IPS-18c (cell line): ENCODE data around the gene PTEN.
"Not testable (repeated sequence)": the region's sequence is repeated elsewhere in the genome, so short reads cannot be mapped to it uniquely, and the experiment has no call there.

Source experiments
- H3K4me3 ChIP-seq: 2 replicates; pipeline ENCODE4 v1.7.0; 2013; ENCODE audit warnings: low read depth, mild to moderate bottlenecking, low read length, moderate library complexity; ENCODE audit not compliant: insufficient read depth
- H3K9me3 ChIP-seq: one replicate; pipeline ENCODE4 v1.6.1; 2013; ENCODE audit warnings: mild to moderate bottlenecking, low read length, moderate library complexity; ENCODE audit not compliant: control insufficient read depth, insufficient read depth

PTEN gene

DNA sequence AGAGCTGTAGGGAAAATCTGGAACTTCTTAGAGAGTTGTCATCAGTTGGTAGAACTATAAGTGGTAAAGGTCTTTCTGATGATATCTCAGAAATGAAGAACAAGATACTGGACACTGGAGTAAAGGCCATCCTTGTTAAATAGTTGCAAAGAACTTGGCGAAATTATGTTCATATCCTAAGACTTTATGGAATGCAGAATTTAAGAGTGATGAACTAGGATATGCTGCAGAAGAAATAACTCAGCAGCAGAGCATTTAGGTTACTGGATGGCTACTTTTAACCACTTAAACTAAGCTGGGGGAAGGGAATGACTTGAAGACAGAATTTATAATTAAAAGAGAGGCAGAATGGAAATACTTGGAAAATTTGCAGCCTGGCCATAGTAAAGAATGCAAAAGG is 23.7 kb downstream of the PTEN start:
- Histone ChIP-seq H3K9me3 (no peaks in the 10 kb centered on the region), H3K4me3 (no peak overlapping the region)

DNA sequence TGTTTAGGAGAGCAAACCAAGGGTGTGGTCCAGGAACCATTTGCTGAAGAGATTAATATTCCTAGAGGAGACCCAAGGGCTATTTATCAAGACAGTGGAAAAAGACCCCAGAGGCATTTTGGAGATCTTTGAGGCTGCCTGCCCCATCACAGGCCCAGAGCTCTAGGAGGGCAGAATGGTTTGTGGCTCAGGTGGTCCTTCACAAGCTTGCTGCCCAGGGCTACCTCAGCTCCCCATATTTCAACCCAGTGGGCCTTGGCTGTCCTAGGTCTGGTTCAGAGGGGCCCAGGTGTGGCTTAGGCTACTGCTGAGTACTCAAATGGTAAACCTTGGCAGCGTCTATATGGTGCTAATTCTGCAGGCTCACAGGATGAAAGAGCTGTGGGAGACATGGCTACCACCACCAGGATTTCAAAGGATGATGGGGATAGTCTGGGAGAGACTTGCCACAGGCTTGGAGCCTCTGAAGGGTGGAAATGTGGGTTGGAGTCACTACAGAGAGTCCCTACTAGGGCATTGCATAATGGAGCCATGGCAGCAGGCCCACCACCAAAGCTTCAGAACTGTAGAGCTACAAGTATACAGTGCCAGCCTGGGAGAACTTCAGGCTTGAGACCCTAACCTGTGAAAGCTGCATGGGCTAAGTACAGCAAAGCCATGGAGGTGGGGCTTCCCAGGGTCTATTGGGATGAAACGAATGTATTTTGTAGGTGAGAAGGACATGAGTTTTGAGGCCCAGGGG is 24.3 kb downstream of the PTEN start:
- no peak overlapping the region; the same call in 1 of the 2 replicates for H3K4me3 ChIP-seq
- no peaks in the 10 kb centered on the region for H3K9me3 ChIP-seq

DNA sequence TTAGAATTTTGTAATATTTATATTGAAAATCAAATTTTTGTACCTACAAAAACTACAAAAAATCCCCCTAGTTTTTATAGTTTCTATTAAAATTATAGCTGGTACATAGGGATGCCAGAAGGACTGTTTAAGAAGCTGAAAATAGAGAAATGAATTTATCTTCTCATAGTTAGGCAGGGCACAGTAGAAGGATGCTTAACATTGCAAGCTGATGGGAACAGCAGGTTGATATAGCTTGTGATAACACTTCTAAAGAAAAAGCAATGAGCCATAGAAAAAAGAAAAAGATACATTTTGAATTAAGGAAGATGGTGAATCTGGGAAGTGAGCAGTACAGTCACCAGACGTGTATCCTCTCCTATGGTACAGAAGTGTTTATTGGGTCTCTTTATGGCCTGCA is 32.0 kb downstream of the PTEN start:
- H3K4me3 ChIP-seq = no peak overlapping the region

DNA sequence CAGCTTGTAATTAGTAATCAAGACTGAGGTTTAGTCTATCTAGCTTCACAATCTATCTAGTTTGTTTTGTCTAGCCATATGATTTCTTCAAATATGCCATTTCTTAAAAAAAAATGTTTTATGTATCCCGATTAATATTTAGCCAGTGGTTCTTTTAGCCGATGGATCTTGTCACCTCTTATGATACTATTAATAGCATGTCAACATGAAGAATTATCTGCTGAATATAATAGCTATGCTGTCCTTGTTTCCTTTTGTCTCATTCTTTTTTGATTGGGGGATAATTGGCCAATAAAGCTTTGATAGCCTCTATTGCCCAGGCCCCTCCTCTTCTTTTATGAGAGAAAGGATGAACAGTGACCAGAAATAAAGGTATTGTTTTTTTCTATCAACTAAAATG is 32.8 kb downstream of the PTEN start:
- H3K4me3 ChIP-seq = no peak overlapping the region

More for the DNA sequence above, 32.0 kb downstream of the PTEN start:
- no peaks in the 10 kb centered on the region for H3K9me3 ChIP-seq

DNA sequence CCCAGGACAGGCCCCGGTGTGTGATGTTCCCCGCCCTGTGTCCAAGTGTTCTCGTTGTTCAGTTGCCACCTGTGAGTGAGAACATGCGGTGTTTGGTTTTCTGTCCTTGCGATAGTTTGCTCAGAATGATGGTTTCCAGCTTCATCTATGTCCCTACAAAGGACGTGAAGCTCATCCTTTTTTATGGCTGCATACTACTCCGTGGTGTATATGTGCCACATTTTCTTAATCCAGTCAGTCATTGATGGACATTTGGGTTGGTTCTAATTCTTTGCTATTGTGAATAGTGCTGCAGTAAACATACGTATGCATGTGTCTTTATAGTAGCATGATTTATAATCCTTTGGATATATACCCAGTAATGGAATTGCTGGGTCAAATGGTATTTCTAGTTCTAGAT is 34.5 kb downstream of the PTEN start:
- not testable (repeated sequence) for H3K9me3 ChIP-seq, H3K4me3 ChIP-seq

More for the DNA sequence above, 32.8 kb downstream of the PTEN start:
- H3K9me3 ChIP-seq = no peaks in the 10 kb centered on the region

DNA sequence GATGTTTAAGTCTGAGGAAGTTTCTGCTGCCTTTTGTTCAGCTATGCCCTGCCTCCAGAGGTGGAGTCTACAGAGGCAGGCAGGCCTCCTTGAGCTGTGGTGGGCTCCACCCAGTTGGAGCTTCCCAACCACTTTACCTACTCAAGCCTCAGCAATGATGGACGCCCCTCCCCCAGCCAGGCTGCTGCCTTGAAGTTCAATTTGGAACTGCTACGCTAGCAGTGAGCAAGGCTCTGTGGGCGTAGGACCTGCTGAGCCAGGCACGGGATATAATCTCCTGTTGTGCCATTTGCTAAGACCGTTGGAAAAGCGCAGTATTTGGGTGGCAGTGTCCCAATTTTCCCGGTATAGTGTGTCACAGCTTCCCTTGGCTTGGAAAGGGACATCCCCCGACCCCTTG is 40.0 kb downstream of the PTEN start:
- not testable (repeated sequence) for H3K9me3 ChIP-seq, H3K4me3 ChIP-seq

DNA sequence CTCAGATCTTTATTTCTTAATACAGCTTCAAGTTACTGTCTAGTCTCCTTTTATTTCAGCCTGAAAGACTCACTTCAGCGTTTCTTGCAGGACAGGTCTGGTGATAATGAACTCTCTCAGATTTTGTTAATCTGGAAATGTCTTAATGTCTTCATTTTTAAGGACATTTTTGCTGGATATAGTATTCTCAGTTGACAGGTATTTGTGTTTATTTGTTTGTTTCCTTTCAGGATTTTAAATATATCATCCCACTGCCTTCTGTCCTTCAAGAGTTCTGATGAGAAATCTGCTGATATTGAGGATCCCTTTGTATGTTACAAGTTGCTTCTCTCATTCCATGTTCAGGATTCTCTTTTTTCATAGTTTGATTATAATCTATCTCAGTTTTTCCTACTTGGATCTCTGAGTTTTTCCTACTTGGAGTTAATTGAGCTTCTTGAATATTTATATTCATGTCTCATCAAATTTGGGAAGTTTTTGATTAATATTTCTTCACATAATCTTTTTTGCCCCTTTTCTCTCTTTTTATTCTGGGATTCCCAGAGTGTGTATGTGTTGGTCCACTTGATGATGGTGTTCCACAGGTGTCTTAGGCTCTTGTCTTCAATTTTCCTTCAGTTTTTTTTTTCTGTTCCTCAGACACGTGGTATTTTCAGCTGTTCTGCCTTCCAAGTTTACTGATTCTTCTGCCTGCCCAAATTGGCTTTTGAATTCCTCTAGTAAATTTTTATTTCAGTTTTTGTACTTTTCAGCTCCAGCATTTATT is 49.9 kb downstream of the PTEN start:
- Histone ChIP-seq H3K9me3 (no peaks in the 10 kb centered on the region), H3K4me3 (no peak overlapping the region)

DNA sequence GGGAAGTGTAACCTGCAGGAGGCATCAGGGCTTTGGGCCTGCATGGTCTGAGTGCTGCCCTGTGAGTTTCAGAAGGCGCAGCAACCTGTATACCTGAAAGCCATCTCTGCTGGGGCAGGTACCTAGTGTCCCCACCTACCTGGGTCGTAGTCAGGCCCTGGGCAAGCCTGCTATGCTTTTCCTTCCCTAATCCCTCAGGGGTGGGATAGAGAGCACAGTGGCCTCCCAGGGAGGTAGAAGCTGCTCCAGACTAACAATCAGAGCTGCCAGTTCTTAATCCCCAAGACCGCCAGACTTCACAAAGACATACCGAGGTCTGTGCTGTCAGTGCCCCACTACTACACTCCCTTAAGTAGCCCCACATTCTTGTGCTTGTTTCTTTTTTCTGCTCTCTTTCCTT is 52.0 kb downstream of the PTEN start:
- Histone ChIP-seq H3K9me3 (no peaks in the 10 kb centered on the region), H3K4me3 (no peak overlapping the region)

DNA sequence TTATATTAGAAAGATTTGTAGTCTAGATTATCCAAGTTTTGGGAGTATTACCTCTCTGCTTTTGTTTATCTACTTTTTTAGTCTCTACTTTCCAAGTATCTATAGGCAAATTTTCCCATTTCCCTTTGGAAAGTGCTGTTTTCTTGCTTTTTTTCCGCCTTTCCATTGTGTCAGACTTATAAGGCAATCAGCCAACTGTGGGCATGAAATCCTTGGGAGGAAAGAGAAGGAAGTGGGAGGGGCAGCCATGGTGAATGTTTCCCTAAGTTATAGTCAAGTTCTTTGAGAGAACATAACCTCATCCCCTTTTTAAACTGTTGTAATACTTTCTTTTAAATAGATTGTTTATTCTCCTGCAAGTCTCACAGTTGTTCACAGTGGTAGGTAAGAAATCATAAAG is 52.6 kb downstream of the PTEN start:
- Histone ChIP-seq H3K4me3 (no peak overlapping the region), H3K9me3 (no peaks in the 10 kb centered on the region)

DNA sequence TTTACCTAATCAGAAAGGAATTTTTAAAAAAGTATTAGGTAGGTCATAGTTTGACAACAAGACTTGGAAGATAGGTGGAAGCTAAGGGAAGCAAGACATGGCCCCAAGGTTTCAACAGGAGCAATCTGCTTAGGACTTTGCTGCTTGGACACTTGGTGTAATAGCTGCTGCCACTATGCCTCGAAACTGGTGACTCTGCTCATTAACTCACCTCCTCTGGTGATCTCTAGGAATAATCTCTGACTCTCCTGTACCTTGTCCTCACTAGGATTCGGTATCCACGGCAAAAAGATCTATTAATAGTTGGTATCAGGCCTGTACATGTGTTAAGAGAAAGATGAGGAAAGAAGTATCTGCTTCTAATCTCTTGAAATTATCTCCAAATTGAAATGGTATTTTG is 53.1 kb downstream of the PTEN start:
- Histone ChIP-seq H3K4me3 (no peak overlapping the region), H3K9me3 (no peaks in the 10 kb centered on the region)

DNA sequence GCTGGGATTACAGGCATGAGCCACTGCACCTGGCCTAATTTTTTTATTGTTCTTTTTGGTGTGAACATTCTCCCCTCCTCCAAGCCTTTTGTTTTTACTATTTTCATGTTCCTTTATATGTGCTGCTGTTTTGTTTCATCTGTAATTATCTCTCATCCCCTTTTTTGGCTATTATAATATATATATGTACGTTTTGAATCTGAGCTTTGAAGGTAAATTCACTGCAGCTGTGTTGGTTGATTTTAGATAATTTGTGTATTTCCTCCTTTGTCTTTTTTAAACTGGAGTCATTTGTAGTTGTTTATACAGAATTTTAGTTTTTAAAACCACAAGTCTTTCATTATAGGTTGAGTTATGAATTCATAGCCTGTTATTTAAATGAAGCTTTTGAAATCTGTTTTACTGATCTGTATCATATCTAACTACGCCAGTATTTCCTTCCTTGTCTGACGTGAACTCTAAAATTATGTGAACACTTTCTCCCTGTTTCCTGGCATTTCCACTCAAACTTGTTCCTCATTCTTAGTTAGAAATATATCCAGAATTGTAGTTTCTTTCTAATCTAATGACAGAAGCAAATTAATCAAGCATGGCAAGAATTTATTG is 54.9 kb downstream of the PTEN start:
- no peaks in the 10 kb centered on the region for H3K9me3 ChIP-seq
- H3K4me3 ChIP-seq = no peak overlapping the region

DNA sequence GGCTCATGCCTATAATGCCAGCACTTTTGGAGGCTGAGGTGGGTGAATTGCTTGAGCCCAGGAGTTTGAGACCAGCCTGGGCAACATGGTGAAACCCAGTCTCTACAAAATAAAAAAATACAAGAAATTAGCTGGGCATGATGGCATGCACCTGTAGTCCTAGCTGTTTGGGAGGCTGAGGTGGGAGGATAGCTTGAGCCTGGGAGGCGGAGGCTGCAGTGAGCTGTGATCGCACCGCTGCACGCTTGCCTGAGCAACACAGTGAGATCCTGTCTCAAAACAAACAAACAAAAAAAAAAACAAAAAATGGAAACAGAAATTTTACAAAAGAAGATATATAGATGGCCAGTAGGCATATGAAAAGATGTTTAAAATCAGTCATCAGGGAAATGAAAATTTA is 57.1 kb downstream of the PTEN start:
- Histone ChIP-seq H3K4me3 (no peak overlapping the region), H3K9me3 (no peaks in the 10 kb centered on the region)

DNA sequence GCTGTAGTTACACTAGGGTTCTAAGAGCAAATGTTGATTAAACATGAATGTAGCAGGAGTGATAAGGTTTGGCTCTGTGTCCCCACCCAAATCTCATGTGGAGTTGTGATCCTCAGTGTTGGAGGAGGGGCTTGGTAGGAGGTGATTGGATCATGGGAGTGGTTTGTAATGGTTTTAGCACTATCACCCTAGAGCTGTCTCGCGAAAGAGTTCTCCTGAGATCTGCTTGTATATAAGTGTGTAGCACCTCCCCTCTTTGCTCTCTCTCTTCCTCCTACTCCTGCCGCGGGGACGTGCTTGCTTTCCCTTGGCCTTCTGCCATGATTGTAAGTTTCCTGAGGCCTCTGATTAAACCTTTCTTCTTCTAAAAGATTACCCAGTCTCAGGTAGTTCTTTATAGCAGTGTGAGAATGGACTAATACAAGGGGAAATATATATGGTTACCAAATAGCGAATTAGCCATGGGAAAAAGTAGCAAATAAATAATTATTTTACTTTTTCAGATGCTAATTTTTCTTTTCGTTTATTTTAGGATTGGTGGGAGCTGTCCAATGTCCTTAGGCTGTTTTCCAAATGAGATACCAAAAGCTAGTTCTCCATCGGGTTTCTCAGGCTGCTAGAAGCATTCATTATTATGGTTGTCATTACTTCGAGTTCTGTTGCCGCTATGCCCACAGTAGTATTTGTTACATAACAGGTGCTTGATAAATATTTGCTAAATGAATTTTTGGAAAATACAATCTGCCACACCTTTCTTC is 58.7 kb downstream of the PTEN start:
- Histone ChIP-seq H3K9me3 (no peaks in the 10 kb centered on the region), H3K4me3 (no peak overlapping the region)

DNA sequence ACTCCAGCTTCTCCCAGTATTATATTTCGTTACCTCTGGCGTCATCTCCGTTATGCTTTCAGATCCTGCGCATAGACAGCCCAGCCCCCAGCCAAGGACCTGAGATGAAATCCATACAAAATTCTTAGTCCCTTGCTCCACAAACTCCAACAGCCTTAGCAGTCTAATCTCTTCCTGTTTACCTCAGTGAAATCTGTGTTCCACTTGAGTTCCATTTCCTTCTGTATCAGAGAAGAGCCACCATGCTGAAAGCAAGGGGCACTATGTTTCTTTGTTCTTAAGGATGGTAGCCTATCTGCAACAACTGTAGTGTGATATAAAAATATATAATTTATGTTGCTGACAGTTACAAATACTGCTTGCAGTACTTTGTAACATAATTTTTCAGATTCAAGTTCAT is 59.8 kb downstream of the PTEN start:
- no peaks in the 10 kb centered on the region for H3K9me3 ChIP-seq
- no peak overlapping the region for H3K4me3 ChIP-seq

DNA sequence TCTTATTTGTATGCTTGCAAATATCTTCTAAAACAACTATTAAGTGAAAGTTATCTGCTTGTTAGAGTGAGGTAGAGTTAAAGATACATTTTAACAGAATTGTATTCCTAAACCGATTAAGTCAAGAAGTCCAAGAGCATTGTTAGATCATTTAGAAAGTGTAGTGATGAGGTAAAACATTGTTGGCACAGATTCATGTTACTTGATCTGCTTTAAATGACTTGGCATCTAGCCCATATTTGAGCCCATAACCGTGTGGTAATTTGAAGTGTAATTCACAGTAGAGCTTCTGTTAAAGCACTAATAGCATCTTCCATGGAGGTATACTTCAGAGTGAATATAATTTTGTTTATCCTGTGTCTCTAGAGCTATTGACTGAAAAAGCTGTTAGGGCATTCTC is 62.1 kb downstream of the PTEN start:
- no peak overlapping the region for H3K4me3 ChIP-seq
- no peaks in the 10 kb centered on the region for H3K9me3 ChIP-seq

DNA sequence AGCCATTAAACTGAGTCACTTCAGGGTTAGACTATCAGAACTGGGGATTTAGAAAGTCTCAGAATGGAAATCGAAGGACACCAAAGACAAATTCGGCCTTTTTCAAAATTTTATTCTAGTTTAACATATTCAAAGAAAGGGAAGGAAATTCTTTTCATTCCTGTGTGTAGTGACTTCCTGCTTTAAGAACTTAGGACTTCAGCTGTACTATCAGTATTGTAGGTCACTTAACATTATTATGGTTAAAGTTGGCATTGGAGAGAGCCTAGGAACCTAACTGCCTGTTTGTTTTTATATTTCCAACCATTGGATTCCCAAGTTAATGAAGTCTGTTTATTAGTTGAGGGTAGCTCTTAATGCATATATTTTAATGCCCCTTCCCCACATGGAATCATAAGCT is 63.7 kb downstream of the PTEN start:
- H3K9me3 ChIP-seq = no peaks in the 10 kb centered on the region

DNA sequence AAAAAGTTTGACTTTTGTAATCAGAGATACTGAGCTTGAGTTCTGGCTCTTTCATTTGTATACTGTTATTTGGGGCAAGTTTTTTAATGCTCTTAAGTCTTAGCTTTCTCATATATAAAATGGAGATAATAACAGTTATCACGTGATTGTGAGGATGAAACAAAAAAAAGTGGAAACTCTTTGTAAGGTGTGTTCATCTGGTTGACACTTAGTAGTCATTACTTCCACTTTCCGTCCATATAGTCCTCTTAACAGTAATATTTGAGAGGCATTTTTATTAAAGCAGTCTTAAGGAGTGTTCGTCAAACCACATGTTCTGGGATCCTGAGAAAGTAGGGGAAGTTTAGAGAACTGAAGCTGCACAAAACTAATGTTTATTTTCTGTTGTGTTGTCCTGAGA is 65.6 kb downstream of the PTEN start:
- Histone ChIP-seq H3K9me3 (no peaks in the 10 kb centered on the region), H3K4me3 (no peak overlapping the region)

More for the DNA sequence above, 63.7 kb downstream of the PTEN start:
- H3K4me3 ChIP-seq = no peak overlapping the region

DNA sequence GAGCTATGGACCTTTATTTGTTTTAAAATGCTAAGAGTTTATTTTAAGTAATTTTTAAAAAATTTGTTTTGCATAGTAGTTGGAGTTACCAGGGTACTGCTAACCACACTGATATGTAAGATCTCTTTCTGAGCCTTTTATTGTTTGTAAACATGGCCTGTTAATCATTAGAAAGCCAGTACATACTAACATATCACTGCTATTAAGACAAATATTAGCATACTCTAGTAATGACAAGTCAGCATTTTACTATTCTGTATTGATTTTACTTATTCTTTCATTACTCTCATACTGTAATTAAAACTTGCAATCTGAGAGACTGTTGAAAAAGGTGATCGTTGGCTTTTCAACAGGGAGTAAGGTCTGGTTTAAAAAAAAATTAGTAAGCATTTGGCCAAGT is 66.7 kb downstream of the PTEN start:
- Histone ChIP-seq H3K4me3 (no peak overlapping the region), H3K9me3 (no peaks in the 10 kb centered on the region)
